BLaER1 treated with 17β-estradiol and CSF1 and Interleukin-3, amounts not matched to agents 10 nM and 100 nM (cell line): ENCODE results near the gene ELOA2.
"Not testable (repeated sequence)": the region's sequence is repeated elsewhere in the genome, so short reads cannot be mapped to it uniquely, and the experiment has no call there.

ENCODE experiments used
- H3K27ac ChIP-seq, 11 experiments: shearing (Covaris generic); formaldehyde crosslinking; 2 replicates each; pipeline ENCODE4 v1.8.1; 2022
- H3K27me3 ChIP-seq, 11 experiments: shearing (Covaris generic); formaldehyde crosslinking; 2 replicates each; pipeline ENCODE4 v1.8.1; 2022
- H3K36me3 ChIP-seq, 11 experiments: shearing (Covaris generic); formaldehyde crosslinking; 2 replicates each; pipeline ENCODE4 v1.8.1; 2022
- H3K4me1 ChIP-seq, 10 experiments: shearing (Covaris generic); formaldehyde crosslinking; 2 replicates each; pipeline ENCODE4 v1.8.1; 2022
- H3K4me2 ChIP-seq, 11 experiments: shearing (Covaris generic); formaldehyde crosslinking; 2 replicates each; pipeline ENCODE4 v1.8.1; 2022
- H3K4me3 ChIP-seq, 10 experiments: shearing (Covaris generic); formaldehyde crosslinking; 2 replicates each; pipeline ENCODE4 v1.8.1; 2022
- H3K9ac ChIP-seq, 11 experiments: shearing (Covaris generic); formaldehyde crosslinking; 2 replicates each; pipeline ENCODE4 v1.8.1; 2022
- H3K9me3 ChIP-seq, 11 experiments: shearing (Covaris generic); formaldehyde crosslinking; replicated peaks in 1 of 11; 2 replicates each; pipeline ENCODE4 v1.8.1; 2022
- H4K20me1 ChIP-seq, 11 experiments: shearing (Covaris generic); formaldehyde crosslinking; 2 replicates each; pipeline ENCODE4 v1.8.1; 2022
- Cebpa-rat ChIP-seq, 11 experiments: shearing (Covaris generic); IDR thresholded peaks; 2 replicates each; pipeline ENCODE4 v1.8.1; 2022

ELOA2 gene

DNA sequence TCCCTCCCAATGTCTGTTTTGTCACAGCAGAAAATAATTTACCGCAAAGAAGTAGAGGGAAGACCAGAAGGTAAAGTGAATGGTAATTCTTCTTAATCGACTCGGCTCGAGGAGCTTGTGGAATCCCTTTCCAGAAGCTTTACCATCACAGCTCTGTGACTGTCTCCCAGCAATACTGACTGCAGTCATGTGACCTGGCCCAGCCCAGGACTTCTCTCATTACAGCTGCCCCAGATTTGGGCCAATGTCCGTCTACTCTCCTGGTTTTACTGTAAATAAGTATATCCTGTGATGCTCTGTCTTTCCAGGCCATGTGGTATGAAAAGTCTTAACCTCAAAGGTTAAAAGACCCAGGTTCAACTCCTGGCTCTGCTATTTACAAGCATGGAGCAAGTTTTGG lies 18.9 kb upstream of the ELOA2 start:
- Histone ChIP-seq H3K27me3 (no peaks in the 10 kb centered on the region), H3K9me3 (no peaks in the 10 kb centered on the region; a peak in 1 of 22 replicates), H3K4me3 (no peak overlapping the region), H3K36me3 (peaks cover 0 to 11% (median 0%) of the 10 kb centered on the region in 11 experiments; a peak in 1 of 22 replicates), H3K9ac (no peak overlapping the region), H3K27ac (no peak overlapping the region), H3K4me1 (no peaks in the 10 kb centered on the region), H3K4me2 (no peak overlapping the region), H4K20me1 (no peaks in the 10 kb centered on the region; a peak in 1 of 22 replicates)
- TF ChIP-seq Cebpa-rat (IDR thresholded peaks at IDR 0.05), result no peak

DNA sequence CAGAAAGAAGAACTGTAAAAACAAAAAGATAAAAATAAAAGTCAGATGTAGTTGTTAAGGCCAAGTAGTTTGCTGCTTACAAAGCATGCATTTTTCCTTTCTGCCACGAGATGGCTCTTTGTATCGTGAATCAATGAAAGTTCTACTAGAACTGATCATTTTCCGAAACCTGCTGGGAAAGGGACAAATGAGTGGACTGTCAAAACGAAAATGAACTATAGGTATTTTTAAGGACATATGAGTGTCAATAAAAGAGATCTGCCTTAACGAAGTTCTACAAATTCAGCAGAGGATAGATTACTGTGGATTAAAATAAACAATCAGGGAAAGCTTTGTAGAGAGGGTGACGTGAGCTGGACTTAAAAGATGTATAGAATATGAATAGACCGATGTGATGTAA lies 15.0 kb upstream of the ELOA2 start:
- Histone ChIP-seq H3K27ac (no peak overlapping the region), H3K9me3 (no peaks in the 10 kb centered on the region), H3K4me2 (no peak overlapping the region), H3K9ac (no peak overlapping the region), H3K27me3 (no peaks in the 10 kb centered on the region), H3K4me1 (peaks cover 0 to 12% (median 10%) of the 10 kb centered on the region in 10 experiments; a peak in 14 of 20 replicates), H3K4me3 (no peak overlapping the region), H3K36me3 (no peaks in the 10 kb centered on the region), H4K20me1 (no peaks in the 10 kb centered on the region)
- no peak for TF ChIP-seq Cebpa-rat (IDR thresholded peaks at IDR 0.05)

GRCh38 chr18:47040982-47041381 lies 5.6 kb upstream of the ELOA2 start:
- H3K27ac ChIP-seq, result no peak overlapping the region
- no peaks in the 10 kb centered on the region for H4K20me1 ChIP-seq
- H3K9ac ChIP-seq, result no peak overlapping the region
- no peak for TF ChIP-seq Cebpa-rat (IDR thresholded peaks at IDR 0.05)
- H3K4me1 ChIP-seq, result peaks cover 0 to 2% (median 0%) of the 10 kb centered on the region in 10 experiments; a peak in 1 of 20 replicates
- H3K9me3 ChIP-seq, result peaks cover 0 to 11% (median 6%) of the 10 kb centered on the region in 11 experiments; a peak in 13 of 22 replicates
- H3K36me3 ChIP-seq, result no peaks in the 10 kb centered on the region
- H3K4me3 ChIP-seq, result no peak overlapping the region
- no peak overlapping the region for H3K4me2 ChIP-seq
- no peaks in the 10 kb centered on the region for H3K27me3 ChIP-seq

DNA sequence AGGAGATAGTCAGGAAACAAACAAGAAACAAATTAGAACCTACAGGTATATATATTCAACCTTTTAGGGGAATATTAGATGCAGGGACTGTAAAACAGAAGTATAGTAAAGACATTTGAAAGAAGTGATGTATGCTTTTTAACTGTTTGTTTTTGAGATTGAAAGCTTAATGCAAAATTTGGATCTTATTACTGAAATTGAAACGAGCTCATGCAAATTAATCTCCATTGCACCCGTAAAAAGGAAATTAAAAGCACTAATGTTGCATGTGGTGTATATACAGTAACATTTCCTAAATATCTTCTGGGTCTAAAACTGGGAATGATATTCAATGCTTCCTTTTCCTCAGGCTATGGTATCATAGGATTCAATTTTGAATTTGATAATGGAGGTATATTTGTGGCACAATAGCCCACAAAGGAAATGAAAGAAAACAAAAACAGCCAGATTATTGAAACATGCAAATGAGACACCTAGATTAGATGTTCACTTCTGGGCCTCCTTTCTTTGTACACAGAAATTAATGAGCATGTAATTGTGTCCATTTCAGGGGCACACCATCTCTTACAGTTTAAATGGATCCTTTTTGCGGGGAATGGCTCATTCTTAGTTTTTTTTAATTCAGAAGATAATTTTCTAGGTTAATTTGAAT lies 1.6 kb upstream of the ELOA2 start:
- peaks cover 0 to 10% (median 5%) of the 10 kb centered on the region in 11 experiments; a peak in 11 of 22 replicates for H3K9me3 ChIP-seq
- no peak overlapping the region for H3K4me2 ChIP-seq
- no peaks in the 10 kb centered on the region for H3K36me3 ChIP-seq
- H4K20me1 ChIP-seq, result no peaks in the 10 kb centered on the region
- H3K27me3 ChIP-seq, result no peaks in the 10 kb centered on the region
- no peak overlapping the region for H3K4me3 ChIP-seq
- TF ChIP-seq Cebpa-rat (IDR thresholded peaks at IDR 0.05), result no peak
- no peak overlapping the region for H3K9ac ChIP-seq
- no peaks in the 10 kb centered on the region for H3K4me1 ChIP-seq
- no peak overlapping the region for H3K27ac ChIP-seq

DNA sequence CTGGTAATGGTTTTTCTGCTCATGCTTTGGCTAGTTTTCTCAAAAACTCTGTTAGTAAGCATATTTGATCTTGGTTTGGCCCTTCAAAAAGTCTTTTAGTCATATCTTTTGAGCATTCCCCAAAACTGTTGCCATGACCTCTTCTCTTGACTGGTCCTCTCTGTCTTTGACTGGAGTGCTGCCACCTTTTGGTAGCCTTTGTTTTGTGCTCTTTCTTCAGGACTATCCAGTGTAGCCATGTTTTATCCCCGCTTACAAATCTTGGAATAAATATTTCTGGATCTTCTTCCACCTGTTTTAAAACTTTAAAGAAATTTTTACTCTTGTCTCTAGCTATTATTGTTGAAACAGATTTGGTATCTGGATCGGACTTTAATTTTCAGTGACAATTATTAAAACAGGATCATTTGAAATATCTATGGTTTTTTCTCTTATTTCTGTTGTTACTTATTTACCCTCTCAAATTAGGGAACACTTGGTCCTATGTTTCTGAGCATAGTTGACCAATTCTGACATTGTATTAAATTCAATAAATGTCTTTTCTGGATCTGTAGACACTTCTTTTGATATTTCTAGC lies 965 bp upstream of the ELOA2 start:
- Histone ChIP-seq H3K4me3 (no peak overlapping the region), H3K4me2 (no peak overlapping the region), H3K9me3 (peaks cover 0 to 4% (median 0%) of the 10 kb centered on the region in 11 experiments; a peak in 4 of 22 replicates), H3K27ac (no peak overlapping the region), H3K36me3 (no peaks in the 10 kb centered on the region), H4K20me1 (no peaks in the 10 kb centered on the region), H3K27me3 (no peaks in the 10 kb centered on the region), H3K4me1 (no peaks in the 10 kb centered on the region), H3K9ac (no peak overlapping the region)
- TF ChIP-seq Cebpa-rat (IDR thresholded peaks at IDR 0.05), result no peak

DNA sequence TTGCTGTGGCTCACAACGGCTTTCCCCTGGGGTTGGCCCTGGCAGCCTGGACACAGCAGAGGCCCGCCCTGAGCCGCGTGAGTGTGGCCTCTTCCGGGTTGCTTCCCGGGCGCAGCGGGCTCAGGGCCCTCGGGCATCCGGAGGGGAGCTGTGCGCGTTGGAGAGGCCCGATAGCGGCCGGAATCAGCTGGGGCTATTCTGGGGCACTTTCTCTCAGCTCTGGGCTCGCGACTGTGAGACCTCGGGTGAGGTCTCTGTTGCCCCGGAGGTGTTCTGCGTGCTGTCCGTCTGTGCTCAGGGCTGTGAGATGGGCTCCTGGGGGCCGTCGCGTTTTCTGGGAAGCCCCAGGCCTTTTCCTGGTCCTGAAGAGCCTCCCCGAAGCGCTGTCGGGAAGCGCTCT lies 830 bp downstream of the ELOA2 start:
- not testable (repeated sequence) for H3K36me3 ChIP-seq, H3K9ac ChIP-seq, H3K4me3 ChIP-seq, H3K4me1 ChIP-seq, H3K4me2 ChIP-seq, H3K27ac ChIP-seq, H3K27me3 ChIP-seq, H3K9me3 ChIP-seq, H4K20me1 ChIP-seq

- Histone ChIP-seq H3K36me3 (no peaks in the 10 kb centered on the region), H3K27me3 (no peaks in the 10 kb centered on the region), H3K9me3 (peaks cover 0 to 8% (median 0%) of the 10 kb centered on the region in 11 experiments; a peak in 5 of 22 replicates), H3K4me2 (no peak overlapping the region), H3K4me3 (no peak overlapping the region), H4K20me1 (no peaks in the 10 kb centered on the region), H3K4me1 (no peaks in the 10 kb centered on the region), H3K9ac (no peak overlapping the region), H3K27ac (no peak overlapping the region)
- TF ChIP-seq Cebpa-rat (IDR thresholded peaks at IDR 0.05), result no peak
Observed at GRCh38 chr18:47032945-47033344, 2.5 kb downstream of the ELOA2 start.

DNA sequence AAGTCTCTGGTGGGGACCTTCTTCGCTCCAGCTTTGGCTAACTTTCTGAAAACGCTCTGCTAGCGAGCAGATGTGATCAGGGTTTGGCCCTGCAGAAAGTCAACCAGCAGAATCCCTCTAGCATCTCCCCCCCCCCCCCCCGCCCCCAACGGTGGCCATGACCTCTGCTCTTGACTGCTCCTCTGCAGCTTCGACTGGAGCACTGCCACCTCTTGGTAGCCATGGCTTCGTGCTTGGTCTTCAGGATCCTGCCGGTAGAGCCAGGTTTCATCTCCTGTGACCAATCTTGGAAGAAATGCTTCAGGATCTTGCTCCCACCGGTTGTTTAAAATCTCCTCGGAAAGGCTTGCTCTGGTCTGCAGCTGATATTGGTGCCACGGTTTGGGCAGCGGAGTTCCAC lies 4.5 kb downstream of the ELOA2 start:
- not testable (repeated sequence) for H3K4me3 ChIP-seq, H3K4me2 ChIP-seq, H4K20me1 ChIP-seq, H3K4me1 ChIP-seq, H3K27ac ChIP-seq, H3K9ac ChIP-seq, H3K27me3 ChIP-seq, H3K36me3 ChIP-seq, H3K9me3 ChIP-seq

GRCh38 chr18:47029684-47030353 lies 5.6 kb downstream of the ELOA2 start:
- not testable (repeated sequence) for H3K4me2 ChIP-seq

GRCh38 chr18:47028738-47029137 lies 6.7 kb downstream of the ELOA2 start:
- not testable (repeated sequence) for H4K20me1 ChIP-seq, H3K36me3 ChIP-seq, H3K4me2 ChIP-seq, H3K4me1 ChIP-seq, H3K4me3 ChIP-seq, H3K27ac ChIP-seq, H3K9me3 ChIP-seq, H3K27me3 ChIP-seq, H3K9ac ChIP-seq

More at GRCh38 chr18:47029684-47030353, 5.6 kb downstream of the ELOA2 start:
- H3K4me1 ChIP-seq, H3K9me3 ChIP-seq, H3K27ac ChIP-seq, H3K27me3 ChIP-seq, H3K4me3 ChIP-seq, H4K20me1 ChIP-seq, H3K9ac ChIP-seq, H3K36me3 ChIP-seq: not testable (repeated sequence)

DNA sequence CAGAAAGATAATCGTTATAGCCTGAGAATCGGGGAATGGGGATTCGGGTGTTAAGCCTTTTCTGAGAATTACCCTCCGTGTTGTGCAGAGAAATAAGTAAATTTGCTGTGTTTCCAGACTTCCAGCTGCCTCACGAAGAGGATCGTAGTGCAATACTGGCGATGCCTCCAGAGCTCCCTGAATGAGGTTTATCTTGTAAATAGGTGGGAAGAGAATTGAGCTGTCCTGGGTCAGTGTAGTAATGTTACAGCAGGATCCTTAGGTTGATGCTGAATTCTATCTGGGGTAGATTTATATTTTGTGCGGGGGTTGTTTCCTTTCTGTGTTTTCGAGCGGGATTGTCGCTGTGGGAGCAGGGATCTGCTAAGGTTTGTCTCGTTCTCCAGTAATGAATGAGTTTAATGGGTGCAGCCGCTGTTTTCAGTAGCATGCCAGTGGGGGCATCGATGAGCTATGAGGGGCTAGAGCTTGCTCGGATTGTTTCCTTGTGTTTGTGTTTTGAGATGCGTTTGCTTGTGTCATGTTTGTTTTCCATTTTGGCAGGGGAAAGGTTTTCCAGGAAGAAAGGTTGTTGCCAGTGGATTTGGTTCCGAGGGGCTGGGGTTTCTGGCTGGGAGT lies 9.8 kb downstream of the ELOA2 start:
- not testable (repeated sequence) for H3K4me1 ChIP-seq, H3K27ac ChIP-seq, H3K9me3 ChIP-seq, H3K36me3 ChIP-seq, H3K27me3 ChIP-seq, H3K4me2 ChIP-seq, H4K20me1 ChIP-seq, H3K4me3 ChIP-seq, H3K9ac ChIP-seq

- H3K4me3 ChIP-seq, H3K27ac ChIP-seq, H3K9ac ChIP-seq, H3K4me2 ChIP-seq, H4K20me1 ChIP-seq, H3K36me3 ChIP-seq, H3K4me1 ChIP-seq, H3K9me3 ChIP-seq, H3K27me3 ChIP-seq: not testable (repeated sequence)
Observed at GRCh38 chr18:47023769-47024465, 11.5 kb downstream of the ELOA2 start.

- not testable (repeated sequence) for H3K4me1 ChIP-seq, H3K27me3 ChIP-seq, H3K36me3 ChIP-seq, H3K27ac ChIP-seq, H3K4me3 ChIP-seq, H3K9me3 ChIP-seq, H4K20me1 ChIP-seq, H3K9ac ChIP-seq, H3K4me2 ChIP-seq
Observed at GRCh38 chr18:47022821-47023220, 12.6 kb downstream of the ELOA2 start.
